Measurements from ENCODE around the gene GBA2.

Gene GBA2

GRCh38 chr9:35689542-35690293, 59.3 kb downstream of the GBA2 start, which contains the start of gene TPM2:
TSS of gene TPM2 (minus strand) at chr9:35689925. CDS start at chr9:35689817, 108 bp downstream.
- DNase-seq, result no peak

DNA sequence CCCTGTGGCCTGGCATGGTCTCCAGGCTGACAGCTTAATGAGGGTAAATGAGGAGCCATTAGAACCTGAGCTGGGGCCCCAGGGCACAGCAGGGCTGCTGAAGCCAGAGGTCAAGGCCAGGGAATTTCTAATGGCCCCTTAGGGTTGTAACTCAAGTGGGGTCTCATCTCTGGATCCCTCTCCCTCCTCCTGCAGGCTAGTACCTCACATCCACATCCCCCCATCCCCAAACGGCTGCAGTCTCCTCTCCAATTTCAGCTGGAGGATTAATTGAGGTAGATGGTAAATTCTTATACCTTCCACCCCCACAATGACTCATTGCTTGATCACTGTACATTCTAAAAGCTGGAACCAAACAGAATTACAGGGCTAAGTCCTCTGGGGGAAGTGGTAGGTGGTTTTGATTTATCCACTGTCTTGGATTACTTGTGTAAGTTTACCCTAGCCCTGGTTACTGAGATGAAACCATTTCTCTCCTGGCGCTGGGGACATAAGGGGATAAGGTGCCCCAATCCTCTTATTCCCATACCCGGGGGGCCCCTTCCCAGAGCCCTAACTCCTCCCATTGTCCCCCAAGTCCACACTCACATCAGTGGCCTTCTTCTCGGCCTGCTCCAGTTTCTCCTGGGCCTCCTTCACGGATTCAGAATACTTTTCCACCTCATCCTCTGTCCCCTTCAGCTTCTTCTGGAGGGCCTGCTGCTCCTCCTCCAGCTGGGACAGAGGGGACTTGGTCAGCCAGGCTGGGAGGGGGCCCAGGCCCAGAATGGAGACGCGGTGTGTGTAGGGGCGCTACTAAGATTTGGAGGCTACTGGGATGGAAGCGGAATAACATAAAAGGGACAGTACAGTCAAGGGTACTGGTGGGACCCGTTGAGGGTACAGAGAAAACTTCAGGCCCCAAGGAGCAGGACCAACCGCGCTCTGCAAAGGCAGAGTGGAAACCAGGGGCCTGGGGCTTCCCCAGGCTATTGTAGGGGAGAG, 60.2 kb downstream of the GBA2 start:
- no peak for DNase-seq

GRCh38 chr9:35687972-35688557, 61.0 kb downstream of the GBA2 start:
- no peak for DNase-seq

GRCh38 chr9:35687306-35687705, 61.7 kb downstream of the GBA2 start:
- no peak for DNase-seq
